ENCODE results near the gene COL1A2. TPM values are rescaled to one million over a fixed set of nuclear protein-coding genes. Genes with fewer than 3 reads are reported as not detected.

COL1A2 gene
- total RNA-seq, 1 experiment from 2014 or later: 104 TPM

DNA sequence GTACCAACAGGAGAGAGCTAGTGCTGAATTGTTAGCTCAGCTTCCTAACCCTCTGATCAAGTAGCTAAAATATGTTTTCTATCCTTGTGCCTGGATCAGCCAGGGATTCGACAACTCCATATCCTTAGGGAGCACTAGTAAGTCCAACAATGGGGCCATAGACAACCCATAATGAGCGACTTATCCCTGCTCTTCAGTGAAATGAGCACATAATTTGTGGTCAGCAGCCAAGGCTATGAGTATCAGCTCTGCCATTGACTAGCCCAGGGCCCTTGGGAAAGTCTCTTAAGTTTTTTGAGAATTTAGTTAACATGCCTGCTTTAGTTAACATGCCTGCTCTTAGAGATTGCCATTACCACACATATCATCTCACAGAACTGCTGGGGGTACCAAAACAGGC, 39.3 kb downstream of the COL1A2 start:
- no peak for DNase-seq (ENCODE audit: low spot score)

- peak; percentile 79 for DNase-seq (ENCODE audit: low spot score)
These were observed 41.4 kb downstream of the COL1A2 start for GRCh38 chr7:94436018-94436604.

GRCh38 chr7:94436700-94437099, 42.0 kb downstream of the COL1A2 start:
- DNase-seq (ENCODE audit: low spot score): no peak

DNA sequence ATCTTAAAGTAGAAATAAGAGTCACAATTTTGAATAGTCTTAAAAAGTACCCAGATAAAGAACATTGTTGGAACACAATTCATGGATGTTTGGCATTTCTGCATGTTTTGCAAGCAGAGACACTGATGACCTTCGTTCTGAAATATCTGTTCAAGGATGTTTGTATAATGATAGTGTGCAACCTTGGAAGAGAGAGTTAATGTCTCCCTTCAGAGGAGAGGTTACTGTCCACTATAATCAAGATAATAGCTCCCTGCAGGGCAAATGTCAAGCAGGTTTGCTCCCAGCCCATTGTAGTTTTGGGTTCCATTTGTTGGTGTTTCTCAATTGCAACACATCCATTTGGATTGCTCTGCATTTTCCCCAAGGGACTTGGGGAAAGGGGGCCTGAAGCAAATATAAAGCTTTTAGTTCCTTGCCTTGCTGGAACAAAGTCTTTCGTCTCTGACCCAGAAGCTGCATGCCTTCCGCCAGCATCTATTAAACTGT, 45.2 kb downstream of the COL1A2 start:
- DNase-seq (ENCODE audit: low spot score): no peak

- DNase-seq (ENCODE audit: low spot score): no peak
These were observed 45.9 kb downstream of the COL1A2 start for GRCh38 chr7:94440451-94441039.

DNA sequence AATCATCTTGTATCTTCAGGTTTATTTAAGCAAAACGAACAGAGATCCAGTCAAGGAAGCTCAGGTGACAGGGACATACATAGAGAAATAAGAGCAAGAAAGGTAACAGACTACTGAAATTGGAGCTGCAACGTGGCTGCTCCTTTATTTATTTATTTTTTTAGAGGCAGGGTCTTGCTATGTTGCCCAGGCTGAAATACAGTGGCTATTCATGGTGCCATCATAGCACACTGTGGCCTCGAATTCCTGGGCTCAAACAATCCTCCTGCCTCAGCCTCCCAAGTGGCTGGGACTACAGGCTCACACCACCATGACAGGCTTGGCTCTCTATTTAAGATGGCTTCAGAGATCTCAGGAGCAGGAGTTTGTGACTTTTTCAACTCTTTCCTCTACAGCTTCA, 46.4 kb downstream of the COL1A2 start:
- no peak for DNase-seq (ENCODE audit: low spot score)

DNA sequence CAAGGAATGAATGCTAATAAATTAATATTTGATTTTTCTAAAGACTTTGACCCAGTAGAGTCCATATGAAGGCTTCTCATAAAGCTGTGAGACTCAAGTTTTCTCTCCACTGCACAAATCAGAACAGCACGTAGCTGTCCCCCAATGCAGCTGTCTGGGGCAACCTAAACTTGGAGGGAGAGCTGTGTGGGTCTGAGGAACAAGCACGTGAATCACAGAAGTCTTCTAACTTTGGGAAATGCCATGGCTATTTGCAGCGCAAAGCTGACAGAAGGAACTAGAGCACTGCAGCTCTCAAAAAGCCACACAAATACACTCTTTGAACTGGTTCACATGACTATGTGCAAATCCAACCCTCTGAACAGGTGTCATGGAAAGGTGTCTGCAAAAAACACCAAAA, 47.9 kb downstream of the COL1A2 start:
- DNase-seq (ENCODE audit: low spot score): no peak

- no peak for DNase-seq (ENCODE audit: low spot score)
These were observed 50.1 kb downstream of the COL1A2 start for GRCh38 chr7:94444813-94445212.

GRCh38 chr7:94445696-94446194, 51.0 kb downstream of the COL1A2 start:
- DNase-seq (ENCODE audit: low spot score): no peak

- DNase-seq (ENCODE audit: low spot score): no peak
These were observed 51.6 kb downstream of the COL1A2 start for GRCh38 chr7:94446308-94446707.

DNA sequence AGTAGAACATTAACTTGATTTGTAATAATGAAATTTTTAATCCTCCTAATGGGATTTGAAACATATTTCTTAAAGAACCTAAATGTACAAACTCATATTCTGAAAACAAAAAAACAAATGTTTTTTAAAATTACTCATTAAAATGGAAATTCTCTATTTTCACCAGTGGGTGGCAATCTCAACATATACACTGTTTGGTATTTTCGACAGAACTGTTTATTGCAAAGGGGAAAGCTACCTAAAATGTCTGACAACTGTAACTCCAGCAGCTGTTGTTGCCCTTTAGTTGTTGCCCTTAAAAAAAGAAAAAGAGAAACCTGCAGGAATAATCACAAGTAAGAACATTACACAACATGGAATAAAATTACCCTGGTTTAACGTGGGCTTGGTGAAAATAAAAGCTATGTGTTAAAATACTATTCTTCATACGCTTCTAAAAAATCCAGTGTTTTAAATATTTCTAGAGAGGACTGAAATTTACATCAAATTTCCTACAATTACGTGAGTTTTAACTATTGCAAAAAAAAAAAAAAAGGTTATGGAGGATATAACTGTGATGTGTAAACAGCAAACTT, 54.5 kb downstream of the COL1A2 start:
- DNase-seq (ENCODE audit: low spot score): peak; percentile 36

DNA sequence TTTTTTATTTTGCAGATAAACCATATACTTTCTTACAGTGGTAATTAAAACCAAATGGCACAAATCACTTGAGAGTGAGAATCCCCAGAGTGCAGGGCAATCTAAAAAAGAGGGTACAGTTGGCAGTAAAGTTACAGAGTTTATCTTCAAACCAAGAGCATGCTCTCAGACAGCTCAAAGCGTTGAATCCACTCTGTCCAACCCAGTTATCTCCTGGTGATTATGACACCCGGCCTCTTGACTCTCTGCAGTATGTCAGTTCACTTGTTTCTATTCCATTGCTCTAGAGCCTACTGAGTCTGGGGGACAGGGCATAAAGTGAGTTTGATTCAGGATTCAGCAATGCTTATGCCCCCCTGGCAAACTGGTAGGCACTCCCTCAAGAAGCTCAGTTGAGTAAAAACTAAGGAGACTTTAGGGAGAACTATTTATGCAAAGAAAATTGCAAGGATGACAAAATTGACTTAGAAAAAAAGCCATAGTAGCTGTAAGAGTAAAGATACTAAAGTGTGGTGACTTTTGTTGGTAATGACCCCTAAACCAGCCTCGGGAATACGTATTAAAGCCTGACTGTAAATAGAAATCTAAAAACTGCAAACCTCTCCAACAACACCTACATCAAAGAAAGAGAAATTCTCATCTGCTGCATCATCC, 55.5 kb downstream of the COL1A2 start:
- no peak for DNase-seq (ENCODE audit: low spot score)

DNA sequence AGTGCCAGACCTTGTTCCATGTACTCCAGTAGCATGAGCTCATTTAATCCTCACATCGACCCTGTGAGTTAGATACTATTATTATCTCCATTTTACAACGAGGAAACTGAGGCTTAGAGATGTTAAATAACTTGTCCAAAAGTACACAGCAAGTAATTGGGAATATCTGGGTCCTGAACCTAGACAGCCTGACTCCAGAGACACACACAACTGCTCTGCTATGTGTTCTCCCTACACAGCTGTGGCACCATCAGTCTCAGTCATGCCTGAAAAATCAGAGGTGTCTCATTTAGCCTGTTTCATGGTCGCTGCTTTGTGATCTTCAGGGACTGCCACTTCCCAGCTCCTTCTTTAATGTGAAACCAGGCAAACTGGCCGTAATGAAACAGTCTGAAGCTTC, 56.5 kb downstream of the COL1A2 start:
- no peak for DNase-seq (ENCODE audit: low spot score)

GRCh38 chr7:94452239-94452638, 57.5 kb downstream of the COL1A2 start:
- DNase-seq (ENCODE audit: low spot score): no peak

DNA sequence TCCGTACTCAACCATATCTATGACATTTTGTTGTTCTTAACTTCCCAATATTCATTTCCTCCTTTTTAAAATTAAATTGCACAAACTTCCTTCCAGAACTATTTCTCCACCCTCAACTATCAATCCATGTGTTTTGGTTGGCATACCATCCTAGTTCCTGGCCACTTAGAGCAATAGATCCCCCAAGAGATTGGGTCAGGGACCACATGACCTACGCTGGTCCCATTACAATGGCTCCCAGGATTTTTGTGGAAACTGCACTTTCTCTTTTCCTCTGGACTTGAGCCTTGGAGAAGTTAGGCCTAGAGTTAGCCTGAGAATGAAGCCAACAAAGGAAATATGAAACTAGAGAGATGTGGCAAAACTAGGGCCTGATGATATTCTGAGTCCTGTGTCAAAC, 59.2 kb downstream of the COL1A2 start:
- no peak for DNase-seq (ENCODE audit: low spot score)

DNA sequence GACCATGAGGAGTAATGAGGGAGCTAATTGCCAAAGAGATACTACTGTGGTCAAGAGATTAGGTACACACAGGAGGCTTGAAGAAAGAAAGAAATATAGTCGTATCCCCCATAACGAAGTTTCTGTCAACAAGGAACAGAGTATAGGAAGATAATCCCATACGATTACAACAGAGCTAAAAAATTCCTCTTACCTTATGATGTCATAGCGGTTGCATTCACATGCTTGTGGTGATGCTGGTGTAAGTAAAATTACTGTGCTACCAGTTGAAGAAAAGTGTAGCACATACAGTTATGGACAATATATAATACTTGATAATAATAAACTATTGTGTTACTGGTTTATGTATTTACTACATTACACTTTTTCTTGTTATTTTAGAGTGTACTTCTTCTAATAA, 63.3 kb downstream of the COL1A2 start:
- no peak for DNase-seq (ENCODE audit: low spot score)

GRCh38 chr7:94466516-94466915, 71.8 kb downstream of the COL1A2 start:
- DNase-seq (ENCODE audit: low spot score): no peak

GRCh38 chr7:94471604-94472003, 76.9 kb downstream of the COL1A2 start:
- no peak for DNase-seq (ENCODE audit: low spot score)

DNA sequence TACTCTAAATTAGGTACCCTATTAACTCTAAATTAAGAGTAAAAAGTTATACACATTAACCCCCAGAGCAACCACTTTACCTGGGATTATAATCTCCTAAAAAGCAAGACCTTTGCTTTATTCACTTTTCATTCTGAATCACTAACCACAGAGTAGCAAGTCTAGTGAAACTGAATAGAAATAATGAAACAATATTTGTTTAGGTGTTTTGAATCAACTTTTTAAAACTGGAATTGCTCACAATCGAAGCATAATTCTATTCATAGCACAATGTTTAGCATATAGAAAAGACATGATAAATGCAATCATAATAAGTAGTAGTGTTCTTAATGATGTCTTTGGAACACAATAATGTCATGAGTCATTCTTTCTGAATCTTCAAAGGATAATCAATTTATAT, 77.9 kb downstream of the COL1A2 start:
- DNase-seq (ENCODE audit: low spot score): no peak

- DNase-seq (ENCODE audit: low spot score): no peak
These were observed 81.7 kb downstream of the COL1A2 start for GRCh38 chr7:94476251-94476840.

- DNase-seq (ENCODE audit: low spot score): no peak
These were observed 83.2 kb downstream of the COL1A2 start for GRCh38 chr7:94477878-94478277.

GRCh38 chr7:94478648-94479214, 84.0 kb downstream of the COL1A2 start:
- DNase-seq (ENCODE audit: low spot score): no peak

Measured in A172 (cell line).